Kidney (tissue), 14 donors: ENCODE measurements around the gene CLDND1. TPM values are rescaled to one million over a fixed set of nuclear protein-coding genes. Genes with fewer than 3 reads are reported as not detected.

Experiments used
- DNase-seq, 5 donors: peaks; one replicate each; pipeline ENCODE4 v3.0.0-alpha.2; 2013 to 2020
- FAIRE-seq: peaks from 2 replicates; lab custom pipeline; 2012; peaks lifted over from hg19 to GRCh38; lab: Jason Lieb, UNC
- H3K27ac ChIP-seq, 2 donors: one replicate each; pipeline ENCODE4 v1.7.0; 2013; ENCODE audit warnings: low read depth in 2 of 2, low read length in 2 of 2, inconsistent platforms in 1 of 2
- H3K27me3 ChIP-seq: one replicate; pipeline ENCODE4 v1.7.1; 2013; ENCODE audit warnings: low read length, inconsistent platforms; ENCODE audit not compliant: control insufficient read depth, insufficient read depth
- H3K36me3 ChIP-seq, 3 donors: one replicate each; pipeline versions ENCODE4 v1.7.0 to v1.7.1; 2013; ENCODE audit warnings: low read length in 3 of 3, control low read depth in 1 of 3, inconsistent platforms in 1 of 3; ENCODE audit not compliant: insufficient read depth in 3 of 3, control insufficient read depth in 2 of 3
- H3K4me1 ChIP-seq, 3 donors: one replicate each; pipeline versions ENCODE4 v1.7.0 to v1.7.1; 2013; ENCODE audit warnings: low read length in 3 of 3, inconsistent platforms in 1 of 3, low read depth in 1 of 3; ENCODE audit not compliant: control insufficient read depth in 2 of 3, insufficient read depth in 2 of 3
- H3K4me3 ChIP-seq, 3 donors: one replicate each; pipeline versions ENCODE4 v1.7.0 to v1.8.1; 2013; ENCODE audit warnings: low read length in 3 of 3, control low read depth in 1 of 3, inconsistent platforms in 1 of 3
- H3K9ac ChIP-seq, 3 donors: one replicate each; pipeline versions ENCODE4 v1.7.0 to v1.7.1; 2013; ENCODE audit warnings: low read length in 3 of 3, control low read depth in 1 of 3, inconsistent platforms in 1 of 3
- H3K9me3 ChIP-seq, 3 donors: one replicate each; pipeline versions ENCODE4 v1.7.0 to v1.7.1; 2013; ENCODE audit warnings: low read length in 3 of 3, control low read depth in 1 of 3, inconsistent platforms in 1 of 3; ENCODE audit not compliant: control insufficient read depth in 2 of 3, insufficient read depth in 1 of 3
- CTCF ChIP-seq: IDR thresholded peaks from 3 replicates; pipeline ENCODE4 v1.5.1; 2012; ENCODE audit warnings: mild to moderate bottlenecking, moderate library complexity, borderline replicate concordance; ENCODE audit not compliant: insufficient read depth; ENCODE audit errors: extremely low read depth
- intact Hi-C: fragments of 100-400 bp; cut with DNase I; formaldehyde crosslinking; loops from one replicate; pipeline ENCODE4 v1.11.1; 2022
- polyA plus RNA-seq: library from polyadenylated mRNA; stranded (reverse); fragments of 350-450 nt; fragmentation: Illumina TruSeq; extraction: RNeasy Lipid Tissue Mini Kit (QIAGEN cat#74804); gene quantifications from one replicate; pipeline ENCODE4 v1.2.3, GENCODE V29; 2014; ENCODE audit warnings: low read depth, low replicate concordance; ENCODE audit not compliant: insufficient read depth
- total RNA-seq: library from RNA; stranded (reverse); fragmentation: NEBNext Ultra II Directional; extraction: Animal tissue kit (Norgen Biotek cat#: 25700); gene quantifications from one replicate; pipeline ENCODE4 v1.2.1, GENCODE V29; 2021
- donor health status: control.
- donor health status: control.
- donor health status: control.
- donor health status: control.
- donor health status: control.
- donor health status: DM: yes; HTN: yes; CAD: no.
- donor health status: Normal renal cell carcinoma (clear cell type).

CLDND1 gene
- total and polyA plus RNA-seq, 2 donors from 2014 or later: 35.8 to 77.2 TPM

- Histone ChIP-seq H3K27ac (no peak overlapping the region), H3K27me3 (no peaks in the 10 kb centered on the region), H3K9me3 (no peaks in the 10 kb centered on the region), H3K36me3 (peaks cover 0 to 14% (median 13%) of the 10 kb centered on the region in 3 donors), H3K4me1 (peaks cover 0 to under 1% (median 0%) of the 10 kb centered on the region in 3 donors), H3K9ac (no peak overlapping the region), H3K4me3 (no peak overlapping the region)
- no peak for DNase-seq
- no peak for FAIRE-seq
- no peak for TF ChIP-seq CTCF
- intact Hi-C loops: no loop called here
These were observed 7.8 kb downstream of the CLDND1 start for GRCh38 chr3:98514948-98515347.

- H3K36me3 ChIP-seq: peaks cover 0 to 11% (median 9%) of the 10 kb centered on the region in 3 donors
- no peak for TF ChIP-seq CTCF
- no peak overlapping the region for H3K27ac ChIP-seq
- DNase-seq (no peak), FAIRE-seq (no peak)
- no peak overlapping the region for H3K9ac ChIP-seq
- intact Hi-C loops: no loop called here
- no peaks in the 10 kb centered on the region for H3K4me1 ChIP-seq
- H3K4me3 ChIP-seq: no peak overlapping the region
- no peaks in the 10 kb centered on the region for H3K27me3 ChIP-seq
- H3K9me3 ChIP-seq: no peaks in the 10 kb centered on the region
These were observed 9.0 kb downstream of the CLDND1 start for GRCh38 chr3:98513736-98514135.

- H3K27me3 ChIP-seq: no peaks in the 10 kb centered on the region
- TF ChIP-seq CTCF: no peak
- H3K27ac ChIP-seq: no peak overlapping the region
- H3K4me1 ChIP-seq: no peaks in the 10 kb centered on the region
- H3K36me3 ChIP-seq: peaks cover 0 to 10% (median 6%) of the 10 kb centered on the region in 3 donors
- DNase-seq (no peak), FAIRE-seq (no peak)
- H3K4me3 ChIP-seq: no peak overlapping the region
- no peak overlapping the region for H3K9ac ChIP-seq
- H3K9me3 ChIP-seq: no peaks in the 10 kb centered on the region
- intact Hi-C loops: no loop called here
These were observed 9.6 kb downstream of the CLDND1 start for GRCh38 chr3:98513091-98513511.

GRCh38 chr3:98512576-98512975, 10.1 kb downstream of the CLDND1 start:
- Histone ChIP-seq H3K9ac (no peak overlapping the region), H3K36me3 (peaks cover 0 to 8% (median 6%) of the 10 kb centered on the region in 3 donors)
- no peak for FAIRE-seq

More at GRCh38 chr3:98512576-98512975, 10.1 kb downstream of the CLDND1 start:
- Histone ChIP-seq H3K4me1 (no peaks in the 10 kb centered on the region), H3K27me3 (no peaks in the 10 kb centered on the region), H3K9me3 (no peaks in the 10 kb centered on the region), H3K4me3 (no peak overlapping the region), H3K27ac (no peak overlapping the region)
- intact Hi-C loops: no loop called here
- no peak for DNase-seq
- no peak for TF ChIP-seq CTCF
